Endothelial cell of umbilical vein (primary cell): ENCODE results near the gene TPMT. TPM values are rescaled to one million over a fixed set of nuclear protein-coding genes. Genes with fewer than 3 reads are reported as not detected.

ENCODE experiments used
- BruUV-seq: library from RNA; stranded (reverse); fragments of 400-500 nt; replicated peaks from 2 replicates; lab custom pipeline; 2021; lab: Mats Ljungman, UMichigan
- CTCF ChIA-PET: fragments of 300-600, 350-600 bp; sonication (Branson Sonifier 250); formaldehyde crosslinking; loops from one replicate; lab custom pipeline; 2021; ENCODE audit warnings: antibody characterized with exemption, inconsistent platforms; lab: Charles Lee
- POLR2A ChIA-PET: fragments of 300-600, 350-600 bp; sonication (Branson Sonifier 250); formaldehyde crosslinking; loops from one replicate; lab custom pipeline; 2021; ENCODE audit warnings: antibody characterized with exemption, inconsistent platforms; lab: Charles Lee
- DNase-seq: peaks from one replicate; pipeline ENCODE4 v3.0.0-alpha.2; 2011; ENCODE audit warnings: low read depth, low spot score
- FAIRE-seq: peaks from 2 replicates; lab custom pipeline; 2011; peaks lifted over from hg19 to GRCh38; lab: Jason Lieb, UNC
- H2AFZ ChIP-seq: 2 replicates; pipeline ENCODE4 v1.6.0; 2012; ENCODE audit warnings: low read depth, low read length, control low read depth, inconsistent platforms
- H3K27ac ChIP-seq: 2 replicates; pipeline ENCODE4 v1.5.1; 2011; ENCODE audit warnings: low read depth, mild to moderate bottlenecking, control low read depth, low read length, moderate library complexity; ENCODE audit not compliant: insufficient read depth
- H3K27me3 ChIP-seq, 2 experiments: 2 replicates each; pipeline versions ENCODE4 v1.6.0 to v1.6.1; 2011; ENCODE audit warnings: low read length in 2 of 2, mixed read lengths in 1 of 2; ENCODE audit not compliant: control insufficient read depth in 2 of 2, insufficient read depth in 2 of 2
- H3K36me3 ChIP-seq, 2 experiments: 2 replicates in 1 of 2; 3 replicates in 1 of 2; pipeline ENCODE4 v1.5.1; 2011; ENCODE audit warnings: low read length in 2 of 2, mild to moderate bottlenecking in 1 of 2, moderate library complexity in 1 of 2; ENCODE audit not compliant: control insufficient read depth in 2 of 2, insufficient read depth in 2 of 2; ENCODE audit errors: extremely low read depth in 1 of 2
- H3K4me1 ChIP-seq: 3 replicates; pipeline ENCODE4 v1.5.1; 2011; ENCODE audit warnings: mild to moderate bottlenecking, low read length; ENCODE audit not compliant: control insufficient read depth, insufficient read depth; ENCODE audit errors: extremely low read depth
- H3K4me2 ChIP-seq: 2 replicates; pipeline ENCODE4 v1.6.1; 2011; ENCODE audit warnings: low read length, control low read depth, mixed read lengths; ENCODE audit not compliant: insufficient read depth
- H3K4me3 ChIP-seq, 3 experiments: fragments of 200-600 bp in 1 of 3; sonication (generic), shearing (Covaris generic) in 1 of 3; replicated peaks in 1 of 3; 2 replicates each; pipeline ENCODE4 v1.5.1; 2011 to 2016; ENCODE audit warnings: control low read depth in 3 of 3, low read length in 3 of 3, mild to moderate bottlenecking in 2 of 3, inconsistent platforms in 1 of 3, low read depth in 1 of 3, moderate library complexity in 1 of 3; ENCODE audit not compliant: insufficient read depth in 1 of 3
- H3K79me2 ChIP-seq: 2 replicates; pipeline ENCODE4 v1.6.0; 2012; ENCODE audit warnings: low read length, inconsistent platforms; ENCODE audit not compliant: control insufficient read depth, insufficient read depth
- H3K9ac ChIP-seq: replicated peaks from 2 replicates; pipeline ENCODE3; 2011; ENCODE audit warnings: low read length, control low read depth; ENCODE audit not compliant: insufficient read depth; ENCODE audit errors: extremely low read depth
- H3K9me1 ChIP-seq: replicated peaks from 3 replicates; pipeline ENCODE4 v1.6.0; 2011; ENCODE audit warnings: mild to moderate bottlenecking, low read length; ENCODE audit not compliant: control insufficient read depth, insufficient read depth; ENCODE audit errors: extremely low read depth
- H3K9me3 ChIP-seq: replicated peaks from 2 replicates; pipeline ENCODE4 v1.5.1; 2012; ENCODE audit warnings: low read length, inconsistent platforms; ENCODE audit not compliant: control insufficient read depth, insufficient read depth
- H4K20me1 ChIP-seq: replicated peaks from 2 replicates; pipeline ENCODE3; 2011; ENCODE audit warnings: mild to moderate bottlenecking, low read length; ENCODE audit not compliant: control insufficient read depth, insufficient read depth; ENCODE audit errors: extremely low read depth
- CTCF ChIP-seq, 2 donors: IDR thresholded peaks; 1 replicate in 1 of 2; 2 replicates in 1 of 2; pipeline ENCODE4 v1.5.1; 2011; ENCODE audit warnings: low read length in 2 of 2, mild to moderate bottlenecking in 2 of 2, moderate library complexity in 2 of 2, control low read depth in 1 of 2, inconsistent platforms in 1 of 2, low read depth in 1 of 2; ENCODE audit not compliant: insufficient read depth in 1 of 2; ENCODE audit errors: extremely low read depth in 1 of 2
- EZH2 ChIP-seq: IDR thresholded peaks from 2 replicates; pipeline ENCODE4 v1.6.1; 2012; ENCODE audit warnings: borderline replicate concordance, low read depth, mild to moderate bottlenecking, moderate library complexity, low read length, inconsistent platforms; ENCODE audit not compliant: severe bottlenecking
- FOS ChIP-seq: IDR thresholded peaks from 2 replicates; pipeline ENCODE4 v1.6.1; 2011; ENCODE audit warnings: mild to moderate bottlenecking, low read length, moderate library complexity, borderline replicate concordance; ENCODE audit not compliant: insufficient read depth
- GATA2 ChIP-seq: IDR thresholded peaks from 2 replicates; pipeline ENCODE4 v1.7.0; 2011; ENCODE audit warnings: low read depth, mild to moderate bottlenecking, moderate library complexity, mixed read lengths, low read length; ENCODE audit not compliant: insufficient read length, insufficient read depth
- JUN ChIP-seq: IDR thresholded peaks from 2 replicates; pipeline ENCODE4 v1.6.1; 2011; ENCODE audit warnings: borderline replicate concordance, low read depth; ENCODE audit not compliant: insufficient read length, insufficient read depth
- MAX ChIP-seq: IDR thresholded peaks from 2 replicates; pipeline ENCODE4 v1.6.1; 2011; ENCODE audit not compliant: insufficient read depth, insufficient read length
- MYC ChIP-seq: IDR thresholded peaks from one replicate; pipeline ENCODE4 v1.6.1; 2011; ENCODE audit warnings: mild to moderate bottlenecking, low read depth, low read length
- POLR2A ChIP-seq: IDR thresholded peaks from 2 replicates; pipeline ENCODE4 v1.6.1; 2012; ENCODE audit warnings: low read depth, mild to moderate bottlenecking, control low read depth, low read length
- POLR2AphosphoS5 ChIP-seq: IDR thresholded peaks from 2 replicates; pipeline ENCODE4 v1.6.1; 2012; ENCODE audit warnings: low read depth, mild to moderate bottlenecking, control low read depth, low read length, moderate library complexity; ENCODE audit not compliant: insufficient read depth
- dilution Hi-C: fragments of 300-500 bp; cut with MboI; formaldehyde crosslinking; loops from one replicate; pipeline ENCODE4 v1.15.0; 2019; ENCODE audit warnings: low sequenced_read_pairs; ENCODE audit not compliant: extremely low pct_ligation_motif_present
- intact Hi-C: fragments of 100-400 bp; cut with micrococcal nuclease; formaldehyde crosslinking; loops from one replicate; pipeline ENCODE4 v1.10.0; 2022
- polyA plus RNA-seq, 4 experiments: library from polyadenylated mRNA; depleted of rRNA in 3 of 4; stranded (reverse) in 3 of 4; unstranded in 1 of 4; fragments of >200 nt; gene quantifications; 2 replicates each; pipeline versions ENCODE4 v1.2.1 to v1.2.3, GENCODE V29; 2011 to 2012; ENCODE audit warnings: missing spikeins in 1 of 4
- total RNA-seq: library from RNA; stranded (reverse); gene quantifications from 2 replicates; pipeline ENCODE4 v1.2.3, GENCODE V29; 2021

TPMT gene
- total and polyA plus RNA-seq, 2 donors (not counting 3 experiments of a cell fraction or from before 2014, with no cell fraction given) = 6.5 to 11.1 TPM

GRCh38 chr6:18182568-18182967, 27.7 kb upstream of the TPMT start:
- H3K4me2 ChIP-seq = no peak overlapping the region
- no peak overlapping the region for H3K4me3 ChIP-seq
- DNase-seq = no peak
- no peaks in the 10 kb centered on the region for H3K9me1 ChIP-seq
- ChIA-PET CTCF (no interaction called here), POLR2A (no interaction called here)
- dilution Hi-C loops = no loop called here
- no peaks in the 10 kb centered on the region for H3K79me2 ChIP-seq
- TF ChIP-seq GATA2 (no peak), EZH2 (no peak), CTCF (IDR thresholded peaks at IDR 0.05; ENCODE audit: extremely low read depth in 1 of 2, insufficient read depth in 1 of 2, low read depth in 1 of 2, low read length in 2 of 2) (no peak), MYC (no peak), JUN (no peak), MAX (no peak), POLR2A (no peak), FOS (no peak), POLR2AphosphoS5 (no peak)
- no peak overlapping the region for H3K27ac ChIP-seq
- H3K9ac ChIP-seq = no peak overlapping the region
- no peak overlapping the region for H2AFZ ChIP-seq
- intact Hi-C loops = no loop called here
- BruUV-seq = no TSS peak
- H3K27me3 ChIP-seq = no peaks in the 10 kb centered on the region
- H4K20me1 ChIP-seq = no peaks in the 10 kb centered on the region
- H3K4me1 ChIP-seq = no peaks in the 10 kb centered on the region
- no peaks in the 10 kb centered on the region for H3K36me3 ChIP-seq
- no peaks in the 10 kb centered on the region for H3K9me3 ChIP-seq
- no peak for FAIRE-seq
